Measurements from ENCODE around the gene DOCK9. TPM values are rescaled to one million over a fixed set of nuclear protein-coding genes. Genes with fewer than 3 reads are reported as not detected.

Gene DOCK9
- total RNA-seq, 1 experiment from 2014 or later = 100 TPM

- DNase-seq (ENCODE audit: low read depth) = no peak
These were observed 31.8 kb downstream of the DOCK9 start for GRCh38 chr13:98945863-98946605.

GRCh38 chr13:98944336-98944735 is 33.5 kb downstream of the DOCK9 start:
- no peak for DNase-seq (ENCODE audit: low read depth)

GRCh38 chr13:98942997-98943396 is 34.9 kb downstream of the DOCK9 start:
- no peak for DNase-seq (ENCODE audit: low read depth)

- DNase-seq (ENCODE audit: low read depth) = no peak
These were observed 35.4 kb downstream of the DOCK9 start for GRCh38 chr13:98942485-98942884.

- DNase-seq (ENCODE audit: low read depth) = no peak
These were observed 36.3 kb downstream of the DOCK9 start for GRCh38 chr13:98941536-98941935.

GRCh38 chr13:98941126-98941525 is 36.7 kb downstream of the DOCK9 start:
- DNase-seq (ENCODE audit: low read depth) = no peak

GRCh38 chr13:98940325-98941001 is 37.4 kb downstream of the DOCK9 start:
- no peak for DNase-seq (ENCODE audit: low read depth)

- DNase-seq (ENCODE audit: low read depth) = no peak
These were observed 38.1 kb downstream of the DOCK9 start for GRCh38 chr13:98939660-98940191.

- DNase-seq (ENCODE audit: low read depth) = no peak
These were observed 39.1 kb downstream of the DOCK9 start for GRCh38 chr13:98938801-98939200.

- DNase-seq (ENCODE audit: low read depth) = no peak
These were observed 39.9 kb downstream of the DOCK9 start for GRCh38 chr13:98937911-98938381.

- no peak for DNase-seq (ENCODE audit: low read depth)
These were observed 43.6 kb downstream of the DOCK9 start for GRCh38 chr13:98934243-98934642.

- peak; percentile 99 for DNase-seq (ENCODE audit: low read depth)
These were observed 47.7 kb downstream of the DOCK9 start for GRCh38 chr13:98930151-98930591.

- no peak for DNase-seq (ENCODE audit: low read depth)
These were observed 49.6 kb downstream of the DOCK9 start for GRCh38 chr13:98927951-98928927.

- no peak for DNase-seq (ENCODE audit: low read depth)
These were observed 51.9 kb downstream of the DOCK9 start for GRCh38 chr13:98925949-98926348.

GRCh38 chr13:98923641-98924397 is 54.0 kb downstream of the DOCK9 start:
- DNase-seq (ENCODE audit: low read depth) = peak; percentile 60

- no peak for DNase-seq (ENCODE audit: low read depth)
These were observed 55.6 kb downstream of the DOCK9 start for GRCh38 chr13:98922306-98922705.

- no peak for DNase-seq (ENCODE audit: low read depth)
These were observed 56.1 kb downstream of the DOCK9 start for GRCh38 chr13:98921786-98922185.

GRCh38 chr13:98921015-98921580 is 56.8 kb downstream of the DOCK9 start:
- DNase-seq (ENCODE audit: low read depth) = no peak

- no peak for DNase-seq (ENCODE audit: low read depth)
These were observed 58.3 kb downstream of the DOCK9 start for GRCh38 chr13:98919566-98919965.

GRCh38 chr13:98918771-98919170 is 59.1 kb downstream of the DOCK9 start:
- no peak for DNase-seq (ENCODE audit: low read depth)
